CD4-positive, alpha-beta memory T cell (primary cell): ENCODE data around the gene ZFAND3. TPM values are rescaled to one million over a fixed set of nuclear protein-coding genes. Genes with fewer than 3 reads are reported as not detected.
"Not testable (repeated sequence)": the region's sequence is repeated elsewhere in the genome, so short reads cannot be mapped to it uniquely, and the experiment has no call there.

Source experiments
- CTCF ChIA-PET: fragments of 350-600 bp; sonication (Branson Sonifier 250); formaldehyde crosslinking; loops from one replicate; lab custom pipeline; 2021; ENCODE audit warnings: inconsistent platforms; ENCODE audit not compliant: partially characterized antibody; lab: Charles Lee
- POLR2A ChIA-PET: fragments of 350-600 bp; sonication (Branson Sonifier 250); formaldehyde crosslinking; loops from one replicate; lab custom pipeline; 2021; ENCODE audit not compliant: partially characterized antibody; lab: Charles Lee
- DNase-seq, 5 donors: peaks; one replicate each; pipeline versions ENCODE4 v3.0.0 to v3.0.0-alpha.2; 2020 to 2022; ENCODE audit warnings: mixed read lengths in 1 of 5
- H3K27ac ChIP-seq: one replicate; pipeline ENCODE4 v1.7.0; 2013; ENCODE audit warnings: low read depth, low read length
- H3K27me3 ChIP-seq: 2 replicates; pipeline ENCODE4 v1.7.0; 2013; ENCODE audit warnings: mild to moderate bottlenecking, low read length, moderate library complexity; ENCODE audit not compliant: insufficient read depth
- H3K36me3 ChIP-seq: 2 replicates; pipeline ENCODE4 v1.7.0; 2013; ENCODE audit warnings: mild to moderate bottlenecking, low read length, moderate library complexity; ENCODE audit not compliant: insufficient read depth
- H3K4me1 ChIP-seq: 2 replicates; pipeline ENCODE4 v1.7.0; 2013; ENCODE audit warnings: mild to moderate bottlenecking, low read length, moderate library complexity; ENCODE audit not compliant: insufficient read depth
- H3K4me3 ChIP-seq, 2 donors: one replicate each; pipeline ENCODE4 v1.7.0; 2013; ENCODE audit warnings: low read length in 2 of 2, mild to moderate bottlenecking in 1 of 2
- H3K9me3 ChIP-seq, 2 donors: one replicate each; pipeline ENCODE4 v1.7.0; 2013; ENCODE audit warnings: low read length in 2 of 2, control low read depth in 1 of 2; ENCODE audit not compliant: control insufficient read depth in 1 of 2
- H3K27ac Mint-ChIP-seq, 7 donors: one replicate each; pipeline ENCODE4 v1.8.0; 2020 to 2021; ENCODE audit warnings: mixed read lengths in 7 of 7, mild to moderate bottlenecking in 6 of 7, inconsistent platforms in 3 of 7, moderate library complexity in 3 of 7
- H3K27me3 Mint-ChIP-seq, 2 donors: one replicate each; pipeline ENCODE4 v1.8.0; 2020 to 2021; ENCODE audit warnings: mixed read lengths in 2 of 2
- H3K36me3 Mint-ChIP-seq, 2 donors: one replicate each; pipeline ENCODE4 v1.8.0; 2020 to 2021; ENCODE audit warnings: mixed read lengths in 2 of 2, inconsistent platforms in 1 of 2, mild to moderate bottlenecking in 1 of 2
- H3K4me1 Mint-ChIP-seq, 4 donors: one replicate each; pipeline ENCODE4 v1.8.0; 2020 to 2021; ENCODE audit warnings: mixed read lengths in 4 of 4, mild to moderate bottlenecking in 1 of 4
- H3K4me3 Mint-ChIP-seq, 8 donors: one replicate each; pipeline ENCODE4 v1.8.0; 2020 to 2021; ENCODE audit warnings: mixed read lengths in 8 of 8, mild to moderate bottlenecking in 7 of 8, moderate library complexity in 6 of 8, inconsistent platforms in 3 of 8
- H3K9me3 Mint-ChIP-seq, 8 donors: one replicate each; pipeline ENCODE4 v1.8.0; 2020 to 2021; ENCODE audit warnings: mixed read lengths in 8 of 8, mild to moderate bottlenecking in 5 of 8, inconsistent platforms in 3 of 8, moderate library complexity in 1 of 8
- intact Hi-C: fragments of 100-400 bp; cut with micrococcal nuclease; formaldehyde crosslinking; loops from one replicate; pipeline ENCODE4 v1.15.1; 2023
- polyA plus RNA-seq, 2 donors: library from polyadenylated mRNA; unstranded; fragments of 300-500 nt; fragmentation: Illumina TruSeq; gene quantifications; one replicate each; pipeline ENCODE4 v1.2.3, GENCODE V29; 2021
- total RNA-seq, 2 experiments: library from RNA; stranded (reverse); gene quantifications; one replicate each; pipeline ENCODE4 v1.2.3, GENCODE V29; 2021

The ZFAND3 gene
- total and polyA plus RNA-seq, 4 experiments from 2014 or later, result 2.1 to 33.0 (median 20.1) TPM

DNA sequence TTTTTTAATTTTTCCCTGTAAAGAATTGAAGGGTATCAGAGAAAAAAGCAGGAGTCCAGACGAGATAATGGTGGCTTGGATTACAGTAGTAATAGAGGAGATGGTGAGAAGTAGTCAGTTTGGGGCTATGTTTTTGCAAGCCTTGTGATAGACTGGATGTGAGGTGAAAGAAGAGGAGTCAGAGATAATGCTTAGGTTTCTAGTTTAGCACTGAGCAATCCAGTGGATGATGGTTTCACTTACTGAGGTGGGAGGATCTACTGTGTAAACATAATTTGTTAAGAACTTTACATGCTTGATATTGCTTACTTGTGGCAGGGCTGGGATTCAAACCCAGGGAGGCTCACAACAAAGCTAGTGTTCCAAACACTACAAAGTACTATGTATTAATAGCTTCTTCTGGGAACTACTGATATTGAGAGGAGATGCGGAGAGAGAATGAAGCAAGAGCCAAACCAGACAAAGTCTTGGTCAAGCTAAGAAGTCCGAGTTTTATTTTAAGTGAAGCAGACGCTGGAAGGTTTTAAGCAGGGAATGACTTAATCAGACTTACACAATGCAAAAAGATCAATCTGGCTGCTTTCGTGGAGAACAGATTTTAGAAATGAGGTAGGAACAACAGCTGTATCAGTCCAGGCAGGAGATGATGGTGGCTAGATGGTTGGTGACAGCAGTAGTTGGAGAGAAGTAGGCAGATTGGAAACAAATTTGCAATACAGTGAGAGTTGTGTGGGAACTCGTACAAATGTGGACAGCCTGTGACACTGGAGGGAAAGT, 58.0 kb downstream of the ZFAND3 start:
- no peaks in the 10 kb centered on the region for H3K36me3 ChIP-seq
- H3K4me1 Mint-ChIP-seq, result peaks cover 51 to 73% (median 60%) of the 10 kb centered on the region in 4 donors
- H3K4me1 ChIP-seq, result peaks cover 30% of the 10 kb centered on the region
- CTCF ChIA-PET, result interaction anchor here (1.3 kb wide), 1 partner anchor 19 kb away, joined by 4 read pairs; no protein-coding TSS in a partner anchor
- H3K27ac Mint-ChIP-seq, result peak overlapping the region in 4 of 7 donors; percentile 9 to 79 (median 70)
- no peak overlapping the region for H3K27ac ChIP-seq
- POLR2A ChIA-PET, result interaction anchor here (1.2 kb wide), 1 partner anchor 58 kb away, joined by 4 read pairs; the partner anchor contains the start of gene ZFAND3
- no peaks in the 10 kb centered on the region for H3K27me3 ChIP-seq
- intact Hi-C loops, result no loop called here
- H3K4me3 ChIP-seq, result no peak overlapping the region
- H3K9me3 ChIP-seq, result no peaks in the 10 kb centered on the region
- H3K27me3 Mint-ChIP-seq, result no peaks in the 10 kb centered on the region
- H3K9me3 Mint-ChIP-seq, result peaks cover 0 to under 1% (median 0%) of the 10 kb centered on the region in 8 donors
- H3K36me3 Mint-ChIP-seq, result peaks cover 6% of the 10 kb centered on the region in 2 donors
- H3K4me3 Mint-ChIP-seq, result peak overlapping the region in 1 of 8 donors; percentile 15
- DNase-seq, result no peak

DNA sequence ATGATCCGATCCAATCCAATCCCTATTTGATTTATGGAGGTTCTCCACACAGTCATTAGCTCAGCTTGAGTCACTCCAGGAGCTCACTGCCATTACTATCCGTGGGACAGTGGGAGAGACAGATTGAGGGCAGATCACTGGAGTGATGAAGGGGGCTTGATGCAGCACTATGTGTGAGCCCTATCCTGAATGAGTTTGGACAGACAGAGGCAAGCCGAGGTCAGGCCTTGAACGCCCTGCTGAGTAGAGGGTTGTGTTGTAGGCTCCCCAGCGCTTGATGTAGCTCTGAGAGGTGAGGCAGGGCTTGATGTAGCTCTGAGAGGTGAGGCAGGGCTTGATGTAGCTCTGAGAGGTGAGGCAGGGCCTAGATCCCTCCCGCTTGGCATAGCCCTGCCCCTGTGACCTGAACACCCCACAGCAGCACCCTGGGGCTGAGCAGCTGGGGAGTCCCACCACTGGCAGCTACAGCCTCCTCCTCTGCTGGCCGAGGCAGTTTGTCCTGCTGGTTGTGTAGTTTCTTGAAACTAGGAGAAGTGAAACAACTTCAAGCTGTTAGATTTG, 58.7 kb downstream of the ZFAND3 start:
- CTCF ChIA-PET, result interaction anchor here (1.0 to 1.3 kb wide), 2 partner anchors 20 to 51 kb away, joined by 3 to 4 read pairs; no protein-coding TSS in a partner anchor
- H3K9me3 Mint-ChIP-seq, result no peaks in the 10 kb centered on the region
- H3K4me3 Mint-ChIP-seq, result peak overlapping the region in 1 of 8 donors; percentile 4

DNA sequence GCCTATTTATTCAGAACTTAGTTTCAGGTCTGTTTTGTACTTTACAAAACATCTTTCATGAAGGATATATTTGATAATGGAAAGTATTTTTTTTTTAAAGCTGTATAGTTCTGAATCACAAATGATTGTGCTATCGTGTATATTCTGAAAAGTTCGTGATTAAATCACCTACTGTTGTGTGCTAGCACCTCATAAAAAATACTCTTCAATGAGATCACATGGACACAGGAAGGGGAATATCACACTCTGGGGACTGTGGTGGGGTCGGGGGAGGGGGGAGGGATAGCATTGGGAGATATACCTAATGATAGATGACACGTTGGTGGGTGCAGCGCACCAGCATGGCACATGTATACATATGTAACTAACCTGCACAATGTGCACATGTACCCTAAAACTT, 61.1 kb downstream of the ZFAND3 start:
- H3K27ac Mint-ChIP-seq, H3K36me3 Mint-ChIP-seq, H3K4me3 ChIP-seq, H3K4me3 Mint-ChIP-seq, H3K27me3 Mint-ChIP-seq, H3K36me3 ChIP-seq, H3K9me3 Mint-ChIP-seq, CTCF ChIA-PET, H3K27ac ChIP-seq, H3K27me3 ChIP-seq, intact Hi-C loops, DNase-seq, H3K9me3 ChIP-seq: not testable (repeated sequence)
- peaks cover 26% of the 10 kb centered on the region for H3K4me1 ChIP-seq
- peaks cover 48 to 74% (median 57%) of the 10 kb centered on the region in 4 donors for H3K4me1 Mint-ChIP-seq
- POLR2A ChIA-PET, result interaction anchor here (0.7 kb wide), 1 partner anchor 9 kb away, joined by 3 read pairs; no protein-coding TSS in a partner anchor

More for the DNA sequence above, 58.7 kb downstream of the ZFAND3 start:
- H3K4me1 Mint-ChIP-seq, result peaks cover 56 to 76% (median 62%) of the 10 kb centered on the region in 4 donors
- H3K36me3 ChIP-seq, result no peaks in the 10 kb centered on the region
- H3K27me3 Mint-ChIP-seq, result no peaks in the 10 kb centered on the region
- POLR2A ChIA-PET, result interaction anchor here (1.2 kb wide), 1 partner anchor 59 kb away, joined by 4 read pairs; the partner anchor contains the start of gene ZFAND3
- H3K27me3 ChIP-seq, result no peaks in the 10 kb centered on the region
- no peak overlapping the region for H3K4me3 ChIP-seq
- peak overlapping the region in 2 of 7 donors; percentile 9 to 71 for H3K27ac Mint-ChIP-seq
- H3K36me3 Mint-ChIP-seq, result peaks cover 4 to 6% of the 10 kb centered on the region in 2 donors
- no peak overlapping the region for H3K27ac ChIP-seq
- H3K9me3 ChIP-seq, result no peaks in the 10 kb centered on the region
- peaks cover 30% of the 10 kb centered on the region for H3K4me1 ChIP-seq
- DNase-seq, result no peak
- intact Hi-C loops, result no loop called here

DNA sequence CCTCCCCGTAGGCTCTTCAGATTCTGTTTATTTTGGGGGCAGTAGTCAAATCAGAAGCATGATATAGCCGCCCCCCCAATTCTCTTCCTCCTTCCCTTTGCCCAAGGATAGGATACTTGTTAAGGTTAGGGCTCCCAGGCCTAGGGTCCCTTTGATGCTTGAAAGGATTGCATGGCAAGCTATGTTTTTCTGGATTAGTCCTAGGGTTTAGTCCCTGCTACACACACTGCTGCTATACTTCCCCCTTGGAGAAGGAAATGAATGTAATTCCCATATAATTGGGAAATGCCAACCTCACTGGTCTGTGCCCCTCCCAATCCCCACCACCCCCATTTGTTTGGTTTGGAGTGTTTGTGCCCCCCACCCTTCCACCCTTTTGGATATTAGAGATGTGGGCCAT, 62.8 kb downstream of the ZFAND3 start:
- no peak overlapping the region for H3K27ac ChIP-seq
- no peaks in the 10 kb centered on the region for H3K27me3 Mint-ChIP-seq
- no peaks in the 10 kb centered on the region for H3K9me3 ChIP-seq
- peaks cover 0 to 2% of the 10 kb centered on the region in 2 donors for H3K36me3 Mint-ChIP-seq
- H3K4me3 ChIP-seq, result no peak overlapping the region
- DNase-seq, result no peak
- no peak overlapping the region for H3K4me3 Mint-ChIP-seq
- no peaks in the 10 kb centered on the region for H3K9me3 Mint-ChIP-seq
- H3K27me3 ChIP-seq, result no peaks in the 10 kb centered on the region
- no peaks in the 10 kb centered on the region for H3K36me3 ChIP-seq
- CTCF ChIA-PET, result no interaction called here
- intact Hi-C loops, result no loop called here
- POLR2A ChIA-PET, result interaction anchor here (0.7 to 1.5 kb wide), 2 partner anchors 63 to 99 kb away, joined by 4 read pairs; partner anchors contain the start of gene ZFAND3
- H3K27ac Mint-ChIP-seq, result no peak overlapping the region
- H3K4me1 ChIP-seq, result peaks cover 19% of the 10 kb centered on the region
- peaks cover 42 to 68% (median 51%) of the 10 kb centered on the region in 4 donors for H3K4me1 Mint-ChIP-seq

DNA sequence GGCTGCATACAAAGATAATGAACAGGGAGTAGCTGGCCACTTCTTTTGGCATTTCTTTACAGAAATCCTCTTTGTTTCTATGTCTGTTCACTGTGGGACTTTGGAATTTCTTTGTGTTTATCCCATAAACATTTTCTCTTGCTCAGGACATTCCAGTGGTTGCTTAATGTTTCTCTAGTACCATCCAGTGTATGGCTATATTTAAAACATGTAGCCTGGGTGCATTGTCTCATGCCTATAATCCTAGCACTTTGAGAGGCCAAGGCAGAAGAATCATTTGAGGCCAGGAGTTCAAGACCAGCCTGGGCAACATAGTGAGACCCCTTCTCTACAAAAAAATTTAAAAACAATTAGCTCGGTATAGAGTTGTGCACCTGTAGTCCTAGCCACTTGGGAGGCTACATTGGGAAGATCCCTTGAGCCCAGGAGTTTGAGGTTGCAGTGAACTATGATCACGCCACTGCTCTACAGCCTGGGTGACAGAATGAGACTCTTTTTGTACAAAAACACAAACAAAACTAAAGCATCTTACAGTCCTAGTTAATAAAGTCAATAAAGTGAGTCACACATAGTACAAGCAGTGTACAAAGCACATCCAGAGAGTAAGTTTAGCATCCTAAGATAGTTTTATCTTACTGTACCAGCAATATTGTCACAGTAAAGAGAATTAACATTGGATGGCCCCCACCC, 63.3 kb downstream of the ZFAND3 start:
- Mint-ChIP-seq H3K27me3 (no peaks in the 10 kb centered on the region), H3K27ac (peak overlapping the region in 1 of 7 donors; percentile 58), H3K4me3 (no peak overlapping the region), H3K4me1 (peaks cover 38 to 63% (median 50%) of the 10 kb centered on the region in 4 donors), H3K9me3 (no peaks in the 10 kb centered on the region), H3K36me3 (peaks cover 0 to 2% of the 10 kb centered on the region in 2 donors)
- intact Hi-C loops, result no loop called here
- no peaks in the 10 kb centered on the region for H3K27me3 ChIP-seq
- H3K4me1 ChIP-seq, result peaks cover 19% of the 10 kb centered on the region
- CTCF ChIA-PET, result no interaction called here
- POLR2A ChIA-PET, result no interaction called here
- no peak overlapping the region for H3K27ac ChIP-seq
- no peaks in the 10 kb centered on the region for H3K36me3 ChIP-seq
- no peak overlapping the region for H3K4me3 ChIP-seq
- no peak for DNase-seq
- no peaks in the 10 kb centered on the region for H3K9me3 ChIP-seq

DNA sequence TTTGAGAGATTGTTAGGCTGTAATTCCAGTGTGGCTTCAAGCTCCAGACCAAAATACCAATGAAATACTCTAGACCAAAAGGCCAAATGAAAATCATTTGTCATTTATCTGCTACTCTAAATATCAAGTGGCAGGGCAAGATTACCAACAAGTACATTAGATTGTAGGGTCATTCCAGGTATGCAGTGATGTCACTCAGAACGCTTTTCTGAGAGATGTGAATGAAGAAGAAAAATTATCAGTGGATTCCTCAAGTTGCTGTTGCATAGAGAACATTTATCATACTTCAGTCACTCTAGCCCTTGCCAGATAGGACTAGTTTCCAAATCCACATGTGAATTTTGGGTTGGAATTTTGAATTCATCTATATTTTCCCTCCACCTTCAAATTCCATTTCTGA, 65.0 kb downstream of the ZFAND3 start:
- H3K4me1 Mint-ChIP-seq, result peaks cover 26 to 60% (median 45%) of the 10 kb centered on the region in 4 donors
- Histone ChIP-seq H3K9me3 (no peaks in the 10 kb centered on the region), H3K4me1 (peaks cover 6% of the 10 kb centered on the region), H3K36me3 (no peaks in the 10 kb centered on the region), H3K4me3 (no peak overlapping the region), H3K27ac (no peak overlapping the region), H3K27me3 (no peaks in the 10 kb centered on the region)
- no peaks in the 10 kb centered on the region for H3K27me3 Mint-ChIP-seq
- no peak overlapping the region for H3K4me3 Mint-ChIP-seq
- intact Hi-C loops, result no loop called here
- H3K36me3 Mint-ChIP-seq, result peaks cover 0 to 2% of the 10 kb centered on the region in 2 donors
- H3K9me3 Mint-ChIP-seq, result no peaks in the 10 kb centered on the region
- ChIA-PET CTCF (interaction anchor here (0.7 kb wide), 1 partner anchor 663 kb away, joined by 3 read pairs; no protein-coding TSS in a partner anchor), POLR2A (no interaction called here)
- DNase-seq, result no peak
- no peak overlapping the region for H3K27ac Mint-ChIP-seq
